ENCODE measurements around the gene RNF8.
A peak's percentile ranks its signal among the peaks of the same experiment; 100 is the strongest.

RNF8 gene

DNA sequence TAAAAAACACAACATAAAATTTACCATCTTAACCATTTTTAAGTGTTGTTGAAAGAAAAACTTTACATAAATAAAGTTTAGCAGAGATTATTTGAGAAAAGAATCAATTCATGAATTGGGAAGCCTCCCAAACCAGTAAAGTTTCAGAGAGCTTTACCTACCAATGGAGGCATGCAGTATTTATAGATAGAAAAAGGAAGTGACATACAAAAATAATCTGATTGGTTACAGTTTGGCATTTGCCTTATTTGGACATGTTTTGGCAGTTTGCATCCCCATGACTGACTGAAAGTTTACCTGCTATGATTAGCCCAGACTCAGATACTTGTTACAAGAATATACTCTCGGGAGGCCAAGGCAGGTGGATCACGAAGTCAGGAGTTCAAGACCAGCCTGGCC lies 75.6 kb downstream of the RNF8 start:
- in situ Hi-C loops (cut with HindIII; ENCODE audit: low sequenced_read_pairs) = no loop called here

DNA sequence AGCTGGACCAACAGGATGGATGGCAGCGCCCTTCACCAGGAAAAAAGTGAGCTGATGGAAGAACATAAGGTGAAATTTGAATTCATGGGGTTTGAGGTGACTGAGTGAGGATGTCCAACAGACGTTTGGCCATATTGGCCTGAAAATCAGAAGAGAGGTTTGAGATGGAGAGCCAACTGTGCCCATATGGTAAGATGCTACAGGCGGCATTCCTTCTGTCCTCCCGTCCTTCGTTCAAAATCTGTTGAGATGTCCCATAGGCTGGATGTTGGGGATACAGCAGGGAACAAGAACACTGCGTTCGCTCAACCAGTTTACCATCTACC lies 78.8 kb downstream of the RNF8 start:
- no peak for DNase-seq (ENCODE audit: low read depth)
- in situ Hi-C loops (cut with HindIII; ENCODE audit: low sequenced_read_pairs) = no loop called here
- TF ChIP-seq, protein P1, sequence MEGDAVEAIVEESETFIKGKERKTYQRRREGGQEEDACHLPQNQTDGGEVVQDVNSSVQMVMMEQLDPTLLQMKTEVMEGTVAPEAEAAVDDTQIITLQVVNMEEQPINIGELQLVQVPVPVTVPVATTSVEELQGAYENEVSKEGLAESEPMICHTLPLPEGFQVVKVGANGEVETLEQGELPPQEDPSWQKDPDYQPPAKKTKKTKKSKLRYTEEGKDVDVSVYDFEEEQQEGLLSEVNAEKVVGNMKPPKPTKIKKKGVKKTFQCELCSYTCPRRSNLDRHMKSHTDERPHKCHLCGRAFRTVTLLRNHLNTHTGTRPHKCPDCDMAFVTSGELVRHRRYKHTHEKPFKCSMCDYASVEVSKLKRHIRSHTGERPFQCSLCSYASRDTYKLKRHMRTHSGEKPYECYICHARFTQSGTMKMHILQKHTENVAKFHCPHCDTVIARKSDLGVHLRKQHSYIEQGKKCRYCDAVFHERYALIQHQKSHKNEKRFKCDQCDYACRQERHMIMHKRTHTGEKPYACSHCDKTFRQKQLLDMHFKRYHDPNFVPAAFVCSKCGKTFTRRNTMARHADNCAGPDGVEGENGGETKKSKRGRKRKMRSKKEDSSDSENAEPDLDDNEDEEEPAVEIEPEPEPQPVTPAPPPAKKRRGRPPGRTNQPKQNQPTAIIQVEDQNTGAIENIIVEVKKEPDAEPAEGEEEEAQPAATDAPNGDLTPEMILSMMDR (IDR thresholded peaks at IDR 0.05; ENCODE audit: low read depth, low read length, missing control alignments) = no peak
- H3K4me3 ChIP-seq (ENCODE audit: low read depth, low read length) = peak overlapping the region; percentile 89

More for the DNA sequence above, 75.6 kb downstream of the RNF8 start:
- no peak for DNase-seq (ENCODE audit: low read depth)
- no peak overlapping the region for H3K4me3 ChIP-seq (ENCODE audit: low read depth, low read length)
- TF ChIP-seq, protein P1 (IDR thresholded peaks at IDR 0.05; ENCODE audit: low read depth, low read length, missing control alignments) = no peak

DNA sequence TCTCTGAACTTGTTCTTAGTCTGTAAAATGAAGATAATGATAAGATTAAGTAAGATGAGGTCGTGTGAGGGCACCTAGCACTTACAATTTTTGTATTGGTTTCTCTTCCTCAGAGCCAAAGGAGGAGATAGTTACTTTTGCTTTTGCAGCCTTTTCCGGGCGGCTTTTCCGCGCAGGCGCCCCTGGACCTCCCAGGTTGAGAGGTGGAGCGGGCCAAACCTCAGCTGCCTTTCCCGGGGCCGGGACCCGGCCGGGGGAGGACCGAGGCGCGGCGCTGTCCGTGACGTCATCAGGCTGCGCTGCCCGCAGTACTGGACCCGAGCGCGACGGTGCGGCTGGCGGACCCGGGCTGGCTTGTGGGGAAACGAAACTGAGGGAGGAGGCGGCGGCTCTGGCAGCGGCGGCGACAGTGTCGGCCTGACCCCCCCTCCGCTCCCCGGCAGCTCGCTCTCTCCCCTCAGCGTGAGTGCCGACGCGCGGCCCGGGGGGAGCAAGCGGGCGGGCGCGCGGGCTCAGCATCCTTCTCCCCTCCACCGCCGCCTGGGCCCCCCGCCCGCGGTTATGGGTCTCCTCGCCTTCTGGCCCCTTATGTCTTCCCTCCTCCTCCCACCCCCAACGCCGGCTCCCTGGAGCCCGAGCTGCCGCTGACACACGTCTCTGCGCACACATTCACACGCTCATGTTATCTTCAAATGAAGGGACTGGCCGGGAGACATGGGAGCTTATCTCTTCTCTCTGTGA lies 79.3 kb downstream of the RNF8 start, which contains the start of gene CMTR1:
TSS of gene CMTR1 (plus strand) at position 306 of the 741 bp plus-strand sequence. CDS start 2,409 bp downstream, outside the sequence.
- DNase-seq (ENCODE audit: low read depth) = peak; percentile 60
- H3K4me3 ChIP-seq (ENCODE audit: low read depth, low read length) = peak within 1 kb of the TSS; percentile 89
- TF ChIP-seq, protein P1 (IDR thresholded peaks at IDR 0.05; ENCODE audit: low read depth, low read length, missing control alignments) = no peak
- in situ Hi-C loops (cut with HindIII; ENCODE audit: low sequenced_read_pairs) = no loop called here

DNA sequence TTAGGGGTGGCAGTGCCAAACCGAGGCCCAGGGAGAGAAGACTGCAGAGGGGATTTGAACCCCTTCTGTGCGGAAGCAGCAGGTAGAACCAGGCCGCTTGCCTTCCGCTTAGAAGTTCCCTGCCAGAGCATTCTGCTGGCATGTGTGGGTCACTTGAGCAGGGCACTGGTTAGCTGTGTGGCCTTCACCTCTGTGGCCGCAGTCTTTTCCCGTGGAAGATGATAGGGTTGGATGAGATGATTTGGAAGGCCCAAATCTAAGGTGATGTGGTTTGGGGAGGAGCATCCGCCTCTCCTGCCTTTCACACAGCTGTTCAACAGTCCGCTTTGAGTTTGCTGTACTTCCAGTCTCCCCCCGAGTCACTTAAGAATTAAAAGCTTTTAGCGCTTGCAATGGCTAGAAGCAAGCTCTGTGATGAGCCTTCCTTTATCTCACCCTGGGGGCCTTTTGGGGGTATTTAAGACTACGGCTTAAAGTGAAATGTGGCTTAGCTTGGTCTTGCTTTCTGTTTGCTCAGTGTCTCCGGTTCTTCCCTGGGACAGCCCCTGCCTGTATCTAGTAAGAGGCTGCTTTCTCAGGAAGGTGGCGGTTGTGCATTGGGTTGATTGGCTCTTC lies 80.0 kb downstream of the RNF8 start:
- in situ Hi-C loops (cut with HindIII; ENCODE audit: low sequenced_read_pairs) = no loop called here
- TF ChIP-seq, protein P1 (IDR thresholded peaks at IDR 0.05; ENCODE audit: low read depth, low read length, missing control alignments) = no peak
- no peak for DNase-seq (ENCODE audit: low read depth)
- H3K4me3 ChIP-seq (ENCODE audit: low read depth, low read length) = peak overlapping the region; percentile 89

DNA sequence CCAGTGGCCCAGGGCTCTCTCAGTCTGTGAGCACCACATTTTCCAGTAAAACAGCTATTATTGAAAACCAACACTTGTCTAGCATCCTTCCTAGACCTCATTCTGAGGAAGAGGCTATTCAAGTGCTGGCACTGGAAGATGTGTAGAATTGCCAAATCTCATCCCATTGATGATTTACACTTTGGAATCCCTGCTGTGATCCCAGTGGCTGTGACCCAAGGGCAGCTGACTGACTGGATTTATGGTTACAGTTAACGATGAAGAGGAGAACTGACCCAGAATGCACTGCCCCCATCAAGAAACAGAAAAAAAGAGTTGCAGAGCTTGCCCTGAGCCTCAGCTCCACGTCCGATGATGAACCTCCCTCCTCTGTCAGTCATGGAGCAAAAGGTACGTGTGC lies 81.6 kb downstream of the RNF8 start:
- TF ChIP-seq, protein P1 (IDR thresholded peaks at IDR 0.05; ENCODE audit: low read depth, low read length, missing control alignments) = no peak
- in situ Hi-C loops (cut with HindIII; ENCODE audit: low sequenced_read_pairs) = no loop called here
- DNase-seq (ENCODE audit: low read depth) = no peak
- no peak overlapping the region for H3K4me3 ChIP-seq (ENCODE audit: low read depth, low read length)

DNA sequence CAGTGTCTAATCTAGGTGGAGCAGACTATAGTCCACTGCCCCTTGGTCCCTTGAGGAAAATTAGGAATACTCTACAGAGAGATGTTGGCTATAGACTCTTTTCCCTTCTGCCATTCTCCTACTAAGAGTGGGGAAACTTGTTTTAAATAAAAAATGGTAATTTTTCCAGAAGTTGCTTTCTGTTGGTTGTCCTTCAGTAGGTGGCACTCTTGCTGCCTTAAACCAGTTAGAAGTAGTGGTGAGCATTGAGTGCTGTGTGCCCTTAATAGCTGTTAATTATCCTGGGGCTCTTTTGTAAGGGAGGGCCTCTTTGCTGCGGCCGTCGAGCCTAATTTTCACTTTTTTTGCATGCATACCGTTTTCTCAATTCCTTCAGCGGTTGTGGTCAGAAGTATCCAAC lies 82.0 kb downstream of the RNF8 start:
- TF ChIP-seq, protein P1 (IDR thresholded peaks at IDR 0.05; ENCODE audit: low read depth, low read length, missing control alignments) = peak; percentile 24
- DNase-seq (ENCODE audit: low read depth) = no peak
- in situ Hi-C loops (cut with HindIII; ENCODE audit: low sequenced_read_pairs) = no loop called here
- no peak overlapping the region for H3K4me3 ChIP-seq (ENCODE audit: low read depth, low read length)

Data from astrocyte of the cerebellum (primary cell).